Measurements from ENCODE around the gene SH3TC1. TPM values are rescaled to one million over a fixed set of nuclear protein-coding genes. Genes with fewer than 3 reads are reported as not detected.
A peak's percentile ranks its signal among the peaks of the same experiment; 100 is the strongest.

Gene SH3TC1
- total and polyA plus RNA-seq, 4 donors, result 6.5 to 34.6 (median 25.8) TPM

GRCh38 chr4:8238515-8239053, 39.5 kb downstream of the SH3TC1 start:
- no peaks in the 10 kb centered on the region for H3K27me3 ChIP-seq (ENCODE audit: control insufficient read depth in 4 of 4, insufficient read depth in 4 of 4, low read length in 3 of 4)
- peaks cover 0 to 10% (median 2%) of the 10 kb centered on the region in 4 donors for H3K4me1 ChIP-seq (ENCODE audit: control insufficient read depth in 4 of 4, insufficient read depth in 4 of 4, low read length in 3 of 4)
- no peaks in the 10 kb centered on the region for H3K9me3 ChIP-seq (ENCODE audit: control insufficient read depth in 4 of 4, low read length in 3 of 4)
- H3K4me3 ChIP-seq (ENCODE audit: low read depth in 1 of 3, low read length in 3 of 3), result no peak overlapping the region
- TF ChIP-seq HNF4A (conservative IDR thresholded peaks at IDR 0.05) (peak; percentile 19 to 50), FOXA2 (IDR thresholded peaks at IDR 0.05) (no peak), CTCF (IDR thresholded peaks at IDR 0.05; ENCODE audit: low read depth, low read length, missing input control) (peak; percentile 28)
- DNase-seq (ENCODE audit: low spot score), result peak; percentile 52
- peaks cover 17 to 49% (median 25%) of the 10 kb centered on the region in 4 donors for H3K36me3 ChIP-seq (ENCODE audit: control insufficient read depth in 4 of 4, insufficient read depth in 3 of 4, low read depth in 1 of 4, low read length in 3 of 4)
- no peak overlapping the region for H3K27ac ChIP-seq (ENCODE audit: low read depth in 1 of 2, low read length in 2 of 2)
- H3K9ac ChIP-seq (ENCODE audit: low read depth in 1 of 2, low read length in 2 of 2), result no peak overlapping the region
- 62% methylated on average over 17 of the region's 17 CpGs for WGBS

GRCh38 chr4:8239226-8239625, 40.1 kb downstream of the SH3TC1 start:
- H3K27ac ChIP-seq (ENCODE audit: low read depth in 1 of 2, low read length in 2 of 2), result no peak overlapping the region
- H3K36me3 ChIP-seq (ENCODE audit: control insufficient read depth in 4 of 4, insufficient read depth in 3 of 4, low read depth in 1 of 4, low read length in 3 of 4), result peaks cover 11 to 42% (median 21%) of the 10 kb centered on the region in 4 donors
- H3K4me3 ChIP-seq (ENCODE audit: low read depth in 1 of 3, low read length in 3 of 3), result no peak overlapping the region
- no peak overlapping the region for H3K9ac ChIP-seq (ENCODE audit: low read depth in 1 of 2, low read length in 2 of 2)
- DNase-seq (ENCODE audit: low spot score), result no peak
- no peaks in the 10 kb centered on the region for H3K27me3 ChIP-seq (ENCODE audit: control insufficient read depth in 4 of 4, insufficient read depth in 4 of 4, low read length in 3 of 4)
- TF ChIP-seq YY1 (IDR thresholded peaks at IDR 0.05), result no peak
- TF ChIP-seq HNF4A (conservative IDR thresholded peaks at IDR 0.05), result no peak
- no peak for TF ChIP-seq REST (IDR thresholded peaks at IDR 0.05)
- no peak for TF ChIP-seq GABPA (IDR thresholded peaks at IDR 0.05 in 1 of 2, conservative IDR thresholded peaks at IDR 0.05 in 1 of 2)
- TF ChIP-seq ATF3 (IDR thresholded peaks at IDR 0.05), result no peak
- no peak for TF ChIP-seq NR2F2 (IDR thresholded peaks at IDR 0.05)
- TF ChIP-seq EGR1 (IDR thresholded peaks at IDR 0.05; ENCODE audit: low read depth in 2 of 2), result no peak
- TF ChIP-seq RAD21 (IDR thresholded peaks at IDR 0.05), result no peak
- no peak for TF ChIP-seq HNF4G (IDR thresholded peaks at IDR 0.05)
- TF ChIP-seq RXRA (IDR thresholded peaks at IDR 0.05), result no peak
- TF ChIP-seq MAX (IDR thresholded peaks at IDR 0.05), result no peak
- no peak for TF ChIP-seq ZBTB33 (IDR thresholded peaks at IDR 0.05)
- no peak for TF ChIP-seq CTCF (IDR thresholded peaks at IDR 0.05; ENCODE audit: low read depth, low read length, missing input control)
- no peak for TF ChIP-seq SP1 (IDR thresholded peaks at IDR 0.05)
- TF ChIP-seq JUND (IDR thresholded peaks at IDR 0.05), result no peak
- H3K9me3 ChIP-seq (ENCODE audit: control insufficient read depth in 4 of 4, low read length in 3 of 4), result no peaks in the 10 kb centered on the region
- H3K4me1 ChIP-seq (ENCODE audit: control insufficient read depth in 4 of 4, insufficient read depth in 4 of 4, low read length in 3 of 4), result peaks cover 0 to 10% (median 2%) of the 10 kb centered on the region in 4 donors
- 96% methylated on average over 13 of the region's 13 CpGs for WGBS
